Vagina (tissue), 2 donors: ENCODE data around the gene KRTAP13-1. TPM values are rescaled to one million over a fixed set of nuclear protein-coding genes. Genes with fewer than 3 reads are reported as not detected.

Source experiments
- DNase-seq, 2 donors: peaks; one replicate each; pipeline ENCODE4 v3.0.0-alpha.2; 2017; ENCODE audit errors: extremely low spot score in 2 of 2
- H3K27ac ChIP-seq: fragments of 200-600 bp; sonication (generic); one replicate; pipeline ENCODE4 v1.5.1; 2019
- H3K27me3 ChIP-seq: fragments of 200-600 bp; sonication (generic); one replicate; pipeline ENCODE4 v1.5.1; 2019
- H3K36me3 ChIP-seq, 2 donors: fragments of 200-600 bp; sonication (generic); one replicate each; pipeline ENCODE4 v1.5.1; 2017 to 2019
- H3K4me1 ChIP-seq: fragments of 200-600 bp; sonication (generic); one replicate; pipeline ENCODE4 v1.5.1; 2019
- H3K4me3 ChIP-seq, 2 donors: fragments of 200-600 bp; sonication (generic); 1 replicate in 1 of 2; 2 replicates in 1 of 2; pipeline ENCODE4 v1.5.1; 2016 to 2019
- H3K9me3 ChIP-seq: fragments of 200-600 bp; sonication (generic); one replicate; pipeline ENCODE4 v1.5.1; 2019
- POLR2A ChIP-seq, 2 donors: fragments of 450-650 bp; IDR thresholded peaks; one replicate each; pipeline ENCODE4 v1.6.1; 2017; ENCODE audit warnings: antibody characterized with exemption in 2 of 2, mild to moderate bottlenecking in 2 of 2, moderate library complexity in 2 of 2
- POLR2AphosphoS5 ChIP-seq, 2 donors: sonication (generic); formaldehyde crosslinking; IDR thresholded peaks; one replicate each; pipeline ENCODE4 v1.9.0; 2017; ENCODE audit warnings: antibody characterized with exemption in 2 of 2, mild to moderate bottlenecking in 2 of 2, low read depth in 1 of 2; ENCODE audit not compliant: insufficient read depth in 1 of 2
- intact Hi-C: fragments of 100-400 bp; cut with DNase I; formaldehyde crosslinking; loops from one replicate; pipeline ENCODE4 v1.15.1; 2023
- total RNA-seq: library from RNA; depleted of rRNA; stranded (reverse); fragments of >200 nt; gene quantifications from one replicate; pipeline ENCODE4 v1.2.3, GENCODE V29; 2016
- TF ChIP-seq, protein P1 (sequence below), 3 experiments: fragments of 450-650 bp in 2 of 3; fragments of 200-600 bp in 1 of 3; sonication (generic) in 1 of 3; IDR thresholded peaks; one replicate each; pipeline ENCODE4 v1.5.1; 2017 to 2019; ENCODE audit warnings: antibody characterized with exemption in 3 of 3, mild to moderate bottlenecking in 2 of 3, moderate library complexity in 2 of 3

Gene KRTAP13-1, protein sequence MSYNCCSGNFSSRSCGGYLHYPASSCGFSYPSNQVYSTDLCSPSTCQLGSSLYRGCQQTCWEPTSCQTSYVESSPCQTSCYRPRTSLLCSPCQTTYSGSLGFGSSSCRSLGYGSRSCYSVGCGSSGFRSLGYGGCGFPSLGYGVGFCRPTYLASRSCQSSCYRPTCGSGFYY
- not detected for total RNA-seq

DNA sequence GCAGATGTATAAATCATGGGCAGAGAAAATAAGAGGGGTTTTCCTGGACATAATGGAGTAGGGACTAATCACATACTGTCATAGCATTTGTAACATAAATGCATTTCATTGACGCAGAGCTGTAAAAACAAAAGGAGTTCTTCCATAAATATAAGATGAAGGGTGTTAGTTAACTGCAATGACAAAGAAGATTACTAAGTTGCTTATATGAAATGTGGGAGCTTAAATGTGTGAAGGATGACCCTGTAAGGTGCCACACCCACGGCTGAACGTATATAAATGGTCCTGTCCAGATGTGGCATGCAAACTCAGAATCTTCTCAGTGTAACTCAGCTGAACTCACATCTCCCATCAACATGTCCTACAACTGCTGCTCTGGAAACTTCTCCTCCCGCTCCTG, at the start of gene KRTAP13-1:
KRTAP13-1 (plus strand) TSS at position 301 of the 400 bp plus-strand sequence; CDS start at position 357, 56 bp downstream.
- H3K27ac ChIP-seq = no peak within 1 kb of the TSS
- H3K4me3 ChIP-seq = no peak within 1 kb of the TSS
- TF ChIP-seq POLR2A (IDR thresholded peaks at IDR 0.05) (no peak), POLR2AphosphoS5 (IDR thresholded peaks at IDR 0.05; ENCODE audit: insufficient read depth in 1 of 2, low read depth in 1 of 2) (no peak)
- TF ChIP-seq, protein P1, sequence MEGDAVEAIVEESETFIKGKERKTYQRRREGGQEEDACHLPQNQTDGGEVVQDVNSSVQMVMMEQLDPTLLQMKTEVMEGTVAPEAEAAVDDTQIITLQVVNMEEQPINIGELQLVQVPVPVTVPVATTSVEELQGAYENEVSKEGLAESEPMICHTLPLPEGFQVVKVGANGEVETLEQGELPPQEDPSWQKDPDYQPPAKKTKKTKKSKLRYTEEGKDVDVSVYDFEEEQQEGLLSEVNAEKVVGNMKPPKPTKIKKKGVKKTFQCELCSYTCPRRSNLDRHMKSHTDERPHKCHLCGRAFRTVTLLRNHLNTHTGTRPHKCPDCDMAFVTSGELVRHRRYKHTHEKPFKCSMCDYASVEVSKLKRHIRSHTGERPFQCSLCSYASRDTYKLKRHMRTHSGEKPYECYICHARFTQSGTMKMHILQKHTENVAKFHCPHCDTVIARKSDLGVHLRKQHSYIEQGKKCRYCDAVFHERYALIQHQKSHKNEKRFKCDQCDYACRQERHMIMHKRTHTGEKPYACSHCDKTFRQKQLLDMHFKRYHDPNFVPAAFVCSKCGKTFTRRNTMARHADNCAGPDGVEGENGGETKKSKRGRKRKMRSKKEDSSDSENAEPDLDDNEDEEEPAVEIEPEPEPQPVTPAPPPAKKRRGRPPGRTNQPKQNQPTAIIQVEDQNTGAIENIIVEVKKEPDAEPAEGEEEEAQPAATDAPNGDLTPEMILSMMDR (IDR thresholded peaks at IDR 0.05) = no peak
- intact Hi-C loops = no loop called here
- H3K27me3 ChIP-seq = no peaks in the 10 kb centered on the region
- no peak for DNase-seq
- H3K9me3 ChIP-seq = no peaks in the 10 kb centered on the region
- H3K36me3 ChIP-seq = no peaks in the 10 kb centered on the region
- no peaks in the 10 kb centered on the region for H3K4me1 ChIP-seq

DNA sequence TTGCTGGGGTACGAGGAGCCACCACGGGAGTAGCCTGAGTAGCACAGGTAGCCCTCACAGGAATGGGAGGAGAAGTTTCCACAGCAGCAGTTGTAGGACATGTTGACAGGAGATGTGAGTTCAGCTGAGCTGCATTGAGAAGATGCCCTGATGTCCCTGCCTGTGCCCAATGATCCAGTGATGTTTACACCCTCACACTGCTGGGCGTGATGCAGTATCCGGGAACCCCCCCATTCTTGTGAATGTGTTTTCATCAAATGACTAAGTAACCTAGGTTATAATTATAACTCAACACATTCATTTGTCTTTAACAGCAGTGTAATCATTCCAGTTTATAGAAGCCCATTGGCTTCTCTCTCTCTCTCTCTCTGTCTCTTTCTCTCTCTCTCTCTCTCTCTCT, 47.3 kb upstream of the KRTAP13-1 start, which contains the start of gene KRTAP23-1:
KRTAP23-1 (minus strand) TSS at position 101 of the 400 bp plus-strand sequence; CDS start at position 101, 0 bp downstream.
- intact Hi-C loops = no loop called here
- TF ChIP-seq, protein P1 (IDR thresholded peaks at IDR 0.05) = no peak
- H3K4me3 ChIP-seq = no peak within 1 kb of the TSS
- H3K9me3 ChIP-seq = no peaks in the 10 kb centered on the region
- no peaks in the 10 kb centered on the region for H3K36me3 ChIP-seq
- H3K4me1 ChIP-seq = no peaks in the 10 kb centered on the region
- no peaks in the 10 kb centered on the region for H3K27me3 ChIP-seq
- H3K27ac ChIP-seq = no peak within 1 kb of the TSS
- DNase-seq = no peak

DNA sequence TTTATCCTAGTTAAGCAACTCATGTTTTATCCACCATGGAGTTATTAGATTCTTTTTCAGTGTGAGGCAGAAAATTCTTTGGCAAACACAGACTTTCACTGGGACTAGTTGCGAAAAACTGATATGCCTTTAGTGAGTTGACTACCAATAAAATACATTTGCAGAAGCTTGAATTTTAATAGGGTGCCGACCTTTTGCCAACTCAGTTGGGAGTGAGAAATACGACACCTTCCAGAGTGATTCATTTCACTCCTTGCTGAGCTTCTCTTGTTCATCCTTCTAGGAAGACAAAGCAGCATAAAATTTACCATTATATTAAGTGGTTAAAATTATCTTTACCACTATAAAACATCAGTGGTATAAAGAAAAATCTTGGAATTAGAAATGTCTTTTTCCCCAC, 46.3 kb upstream of the KRTAP13-1 start:
- TF ChIP-seq POLR2A (IDR thresholded peaks at IDR 0.05) = no peak
- TF ChIP-seq, protein P1 (IDR thresholded peaks at IDR 0.05) = no peak
- TF ChIP-seq POLR2AphosphoS5 (IDR thresholded peaks at IDR 0.05; ENCODE audit: insufficient read depth in 1 of 2, low read depth in 1 of 2) = no peak
- DNase-seq = no peak
- Histone ChIP-seq H3K27me3 (no peaks in the 10 kb centered on the region), H3K4me1 (no peaks in the 10 kb centered on the region), H3K36me3 (no peaks in the 10 kb centered on the region), H3K27ac (no peak overlapping the region), H3K9me3 (no peaks in the 10 kb centered on the region), H3K4me3 (no peak overlapping the region)
- intact Hi-C loops = no loop called here

DNA sequence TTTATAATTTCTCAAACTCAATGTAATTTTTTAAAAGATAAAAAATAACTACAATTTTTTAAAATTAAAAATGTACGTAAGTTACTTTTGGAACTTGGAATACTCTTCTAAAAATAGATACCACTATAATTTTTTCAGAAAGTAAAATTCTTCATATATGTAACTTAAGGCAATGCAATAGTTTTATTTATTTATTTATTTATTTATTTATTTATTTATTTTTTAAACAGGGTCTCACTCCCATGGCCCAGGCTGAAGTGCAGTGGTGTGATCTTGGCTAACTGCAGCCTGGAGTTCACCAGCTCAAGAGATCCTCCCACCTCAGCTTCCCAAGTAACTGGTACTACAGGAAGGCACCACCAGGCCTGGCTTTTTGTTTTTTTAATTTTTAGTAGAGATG, 44.3 kb upstream of the KRTAP13-1 start:
- intact Hi-C loops = no loop called here
- Histone ChIP-seq H3K27ac (no peak overlapping the region), H3K4me1 (no peaks in the 10 kb centered on the region), H3K9me3 (no peaks in the 10 kb centered on the region), H3K36me3 (no peaks in the 10 kb centered on the region), H3K4me3 (no peak overlapping the region), H3K27me3 (no peaks in the 10 kb centered on the region)
- DNase-seq = no peak
- TF ChIP-seq, protein P1 (IDR thresholded peaks at IDR 0.05) = no peak
- no peak for TF ChIP-seq POLR2A (IDR thresholded peaks at IDR 0.05)
- TF ChIP-seq POLR2AphosphoS5 (IDR thresholded peaks at IDR 0.05; ENCODE audit: insufficient read depth in 1 of 2, low read depth in 1 of 2) = no peak

DNA sequence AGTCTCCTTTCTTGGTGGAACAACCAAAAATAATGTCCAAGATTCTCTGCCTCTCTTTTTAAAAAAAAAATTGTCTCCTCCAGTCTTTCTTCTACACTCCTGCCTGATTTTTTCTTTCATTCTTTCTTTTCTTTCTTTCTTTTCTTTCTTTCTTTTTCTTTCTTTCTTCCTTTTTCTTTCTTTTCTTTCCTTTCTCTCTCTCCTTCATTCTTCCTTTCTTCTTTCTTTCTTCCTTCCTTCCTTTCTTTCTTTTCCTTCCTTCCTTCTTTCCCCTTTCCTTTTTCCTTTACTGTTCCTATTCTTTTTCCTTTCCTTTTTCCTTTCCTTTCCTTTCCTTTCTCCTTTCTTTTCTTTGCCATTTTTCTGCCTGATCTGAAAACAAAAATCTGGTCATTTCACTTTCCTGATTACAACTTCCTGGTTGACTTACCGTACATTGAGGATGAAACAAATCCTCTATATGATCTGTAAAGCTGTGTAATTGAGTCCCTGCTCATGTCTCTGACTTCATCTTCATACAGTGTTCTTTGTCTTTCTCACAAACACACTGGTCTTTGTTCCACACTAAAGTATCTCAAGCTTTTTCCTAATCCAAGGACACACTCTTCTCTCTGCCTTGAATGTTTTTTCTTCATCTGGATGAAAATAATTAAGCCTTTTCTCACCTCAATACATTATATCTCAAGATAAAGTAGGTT, 41.4 kb upstream of the KRTAP13-1 start:
- no peaks in the 10 kb centered on the region for H3K27me3 ChIP-seq
- TF ChIP-seq, protein P1 (IDR thresholded peaks at IDR 0.05) = no peak
- TF ChIP-seq POLR2AphosphoS5 (IDR thresholded peaks at IDR 0.05; ENCODE audit: insufficient read depth in 1 of 2, low read depth in 1 of 2) (no peak), POLR2A (IDR thresholded peaks at IDR 0.05) (no peak)
- H3K36me3 ChIP-seq = no peaks in the 10 kb centered on the region
- intact Hi-C loops = no loop called here
- no peak overlapping the region for H3K4me3 ChIP-seq
- H3K27ac ChIP-seq = no peak overlapping the region
- H3K9me3 ChIP-seq = no peaks in the 10 kb centered on the region
- H3K4me1 ChIP-seq = no peaks in the 10 kb centered on the region
- no peak for DNase-seq
